HepG2 (cell line): ENCODE results near the gene ZNF185. TPM values are rescaled to one million over a fixed set of nuclear protein-coding genes. Genes with fewer than 3 reads are reported as not detected.

ENCODE experiments used
- ATAC-seq: fragments of 200-7000 bp; cut with Tn5 transposase; 3 replicates; pipeline ENCODE4 v1.9.1; 2020; ENCODE audit warnings: mild to moderate bottlenecking, moderate library complexity
- BruUV-seq: library from RNA; stranded (reverse); fragments of 400-500 nt; replicated peaks from 2 replicates; lab custom pipeline; 2021; lab: Mats Ljungman, UMichigan
- CTCF ChIA-PET: fragments of 300-600 bp; formaldehyde crosslinking; extraction: SDS; loops from one replicate; lab custom pipeline; 2021; ENCODE audit warnings: low total read pairs, inconsistent platforms, low intra/inter-chr PET ratio; lab: Yijun Ruan, JAX
- POLR2A ChIA-PET: fragments of 350-600 bp; sonication (Branson Sonifier 250); formaldehyde crosslinking; loops from one replicate; lab custom pipeline; 2020; ENCODE audit warnings: antibody characterized with exemption, inconsistent platforms; lab: Yijun Ruan, JAX
- DNase-seq: peaks from one replicate; pipeline ENCODE4 v3.0.0-alpha.2; 2015; ENCODE audit warnings: low spot score
- FAIRE-seq: peaks from 3 replicates; lab custom pipeline; 2011; peaks lifted over from hg19 to GRCh38; lab: Jason Lieb, UNC
- H2AFZ ChIP-seq: one replicate; pipeline ENCODE4 v1.6.1; 2011; ENCODE audit warnings: low read length, inconsistent platforms
- H3K27ac ChIP-seq: fragments of 300-600 bp; 3 replicates; pipeline ENCODE4 v1.8.0; 2011; ENCODE audit warnings: mixed run types, mild to moderate bottlenecking, mixed read lengths, low read length, inconsistent platforms; ENCODE audit not compliant: insufficient read depth; ENCODE audit errors: extremely low read length
- H3K27me3 ChIP-seq, 2 experiments: fragments of 200-600 bp in 1 of 2; 2 replicates in 1 of 2; 3 replicates in 1 of 2; pipeline versions ENCODE4 v1.6.0 to v1.8.0; 2011; ENCODE audit warnings: low read length in 2 of 2, mild to moderate bottlenecking in 2 of 2, moderate library complexity in 2 of 2, inconsistent platforms in 1 of 2; ENCODE audit not compliant: insufficient read depth in 2 of 2, control insufficient read depth in 1 of 2
- H3K36me3 ChIP-seq, 2 experiments: fragments of 200-600 bp in 1 of 2; replicated peaks in 1 of 2; 2 replicates in 1 of 2; 3 replicates in 1 of 2; pipeline versions ENCODE4 v1.5.1 to v1.8.0; 2011; ENCODE audit warnings: low read length in 2 of 2, inconsistent platforms in 1 of 2; ENCODE audit not compliant: insufficient read depth in 2 of 2, control insufficient read depth in 1 of 2
- H3K4me1 ChIP-seq: 2 replicates; pipeline ENCODE4 v1.5.1; 2012; ENCODE audit warnings: low read length, inconsistent platforms; ENCODE audit not compliant: insufficient read depth
- H3K4me2 ChIP-seq: 2 replicates; pipeline ENCODE4 v1.6.0; 2011; ENCODE audit warnings: low read depth, low read length, inconsistent platforms
- H3K4me3 ChIP-seq, 3 experiments: fragments of 200-600 bp in 1 of 3; sonication (generic), shearing (Covaris generic) in 1 of 3; replicated peaks in 1 of 3; 2 replicates each; pipeline ENCODE4 v1.5.1; 2011 to 2016; ENCODE audit warnings: low read length in 3 of 3, inconsistent platforms in 2 of 3, low read depth in 2 of 3, mild to moderate bottlenecking in 2 of 3, control low read depth in 1 of 3, mixed read lengths in 1 of 3; ENCODE audit not compliant: insufficient read depth in 1 of 3
- H3K79me2 ChIP-seq: one replicate; pipeline ENCODE4 v1.6.1; 2011; ENCODE audit warnings: low read length, inconsistent platforms; ENCODE audit not compliant: insufficient read depth
- H3K9ac ChIP-seq: 2 replicates; pipeline ENCODE4 v1.6.0; 2011; ENCODE audit warnings: mild to moderate bottlenecking, low read depth, low read length, inconsistent platforms; ENCODE audit not compliant: insufficient read depth
- H3K9me3 ChIP-seq: 2 replicates; pipeline ENCODE4 v1.5.1; 2012; ENCODE audit warnings: mild to moderate bottlenecking, low read length
- H4K20me1 ChIP-seq: 2 replicates; pipeline ENCODE4 v1.6.0; 2011; ENCODE audit warnings: inconsistent platforms, mild to moderate bottlenecking, low read length, moderate library complexity; ENCODE audit not compliant: insufficient read depth
- MYNN ChIP-seq: sonication (generic); formaldehyde crosslinking; IDR thresholded peaks from 2 replicates; pipeline ENCODE4 v1.4.0; 2020; ENCODE audit warnings: mild to moderate bottlenecking, low read depth, missing genetic modification reagents
- ZKSCAN5 ChIP-seq: sonication (generic); formaldehyde crosslinking; IDR thresholded peaks from 2 replicates; pipeline ENCODE4 v1.5.1; 2020; ENCODE audit warnings: mild to moderate bottlenecking, missing genetic modification reagents
- ZNF33B ChIP-seq: sonication (generic); formaldehyde crosslinking; IDR thresholded peaks from 2 replicates; pipeline ENCODE4 v1.5.1; 2020; ENCODE audit warnings: mild to moderate bottlenecking, missing genetic modification reagents
- ZNF567 ChIP-seq: sonication (generic); formaldehyde crosslinking; IDR thresholded peaks from 2 replicates; pipeline ENCODE4 v1.8.1; 2023; ENCODE audit warnings: mild to moderate bottlenecking, missing genetic modification reagents, borderline replicate concordance
- ZNF788 ChIP-seq: sonication (generic); formaldehyde crosslinking; IDR thresholded peaks from 2 replicates; pipeline ENCODE4 v1.5.0; 2020; ENCODE audit warnings: mild to moderate bottlenecking, missing genetic modification reagents, borderline replicate concordance
- ZXDC ChIP-seq: sonication (generic); formaldehyde crosslinking; IDR thresholded peaks from 2 replicates; pipeline ENCODE4 v1.5.0; 2020; ENCODE audit warnings: mild to moderate bottlenecking, missing genetic modification reagents
- WGBS: methylation state at CpG from one replicate; pipeline ENCODE4 v1.1.6; 2017; ENCODE audit warnings: low lambda C conversion rate; 5-methylcytosine and 5-hydroxymethylcytosine counted together
- in situ Hi-C: cut with HindIII; loops from 2 replicates; pipeline ENCODE4 v1.10.0; 2017; ENCODE audit warnings: low pct_unique_long_range_greater_than_20kb; ENCODE audit not compliant: extremely low pct_ligation_motif_present
- intact Hi-C: fragments of 100-400 bp; cut with micrococcal nuclease; formaldehyde crosslinking; loops from one replicate; pipeline ENCODE4 v1.10.0; 2022; ENCODE audit not compliant: unreplicated experiment
- polyA plus RNA-seq, 8 experiments: library from polyadenylated mRNA; depleted of rRNA in 3 of 8; stranded (reverse) in 7 of 8; unstranded in 1 of 8; fragments of >200 nt; fragmentation: Illumina TruSeq in 4 of 8; extraction: Trizol in 4 of 8; gene quantifications; 2 replicates each; pipeline versions ENCODE4 v1.2.1 to v1.2.3, GENCODE V29; 2011 to 2016; ENCODE audit warnings: low read depth in 4 of 8, missing spikeins in 1 of 8, mixed read lengths in 1 of 8; ENCODE audit not compliant: insufficient read depth in 1 of 8
- total RNA-seq, 5 experiments: library from RNA; depleted of rRNA; stranded (reverse); fragments of >200 nt; fragmentation: Illumina TruSeq; extraction: Trizol; gene quantifications; 2 replicates each; pipeline ENCODE4 v1.2.3, GENCODE V29; 2016; ENCODE audit warnings: low read depth in 1 of 5

The ZNF185 gene
- total and polyA plus RNA-seq, 2 of the 13 experiments (the other 11 are each of a cell fraction or from before 2014, with no cell fraction given) = 1.6 to 3.4 TPM

- H3K79me2 ChIP-seq = no peaks in the 10 kb centered on the region
- H3K27me3 ChIP-seq = peaks cover 0 to 11% of the 10 kb centered on the region in 2 experiments; a peak in 1 of 5 replicates
- H3K4me1 ChIP-seq = no peaks in the 10 kb centered on the region
- H2AFZ ChIP-seq = no peak overlapping the region
- WGBS = 27% methylated on average over 3 of the region's 15 CpGs
- TF ChIP-seq MYNN (CRISPR knock-in tag) = no peak
- no peak for TF ChIP-seq ZNF567
- TF ChIP-seq ZXDC (CRISPR knock-in tag) = no peak
- TF ChIP-seq ZNF788 (CRISPR knock-in tag) = no peak
- no peak for TF ChIP-seq ZKSCAN5 (CRISPR knock-in tag)
- TF ChIP-seq ZNF33B (CRISPR knock-in tag) = no peak
- TF ChIP-seq, all 625 proteins: peak for 0
- FAIRE-seq (no peak), DNase-seq (no peak), ATAC-seq (no peak)
- no peaks in the 10 kb centered on the region for H3K36me3 ChIP-seq
- no TSS peak for BruUV-seq
- H3K9me3 ChIP-seq = no peaks in the 10 kb centered on the region
- ChIA-PET CTCF (no interaction called here), POLR2A (no interaction called here)
- no peaks in the 10 kb centered on the region for H4K20me1 ChIP-seq
- no peak overlapping the region for H3K4me3 ChIP-seq
- intact Hi-C loops = no loop called here
- no peak overlapping the region for H3K9ac ChIP-seq
- no peak overlapping the region for H3K4me2 ChIP-seq
- no peak overlapping the region for H3K27ac ChIP-seq
- in situ Hi-C loops = no loop called here
Observed at GRCh38 chrX:152901816-152902501, 4.1 kb downstream of the ZNF185 start.
